GM15510 (cell line): ENCODE measurements around the gene OXA1L.

Source experiments
- POLR2A ChIP-seq: IDR thresholded peaks from 3 replicates; pipeline ENCODE4 v1.6.1; 2011; ENCODE audit warnings: borderline replicate concordance; ENCODE audit not compliant: insufficient read length; ENCODE audit errors: extremely low read depth

OXA1L gene

GRCh38 chr14:22766457-22767322 is at the start of gene OXA1L:
Gene OXA1L, plus strand, starts transcription at chr14:22766688. Its CDS starts 14 bp downstream, at chr14:22766702.
- TF ChIP-seq POLR2A: peak; percentile 87

- no peak for TF ChIP-seq POLR2A
These were observed 48.4 kb upstream of the OXA1L start for GRCh38 chr14:22718091-22718490.

GRCh38 chr14:22721213-22721612 is 45.3 kb upstream of the OXA1L start:
- TF ChIP-seq POLR2A: no peak

DNA sequence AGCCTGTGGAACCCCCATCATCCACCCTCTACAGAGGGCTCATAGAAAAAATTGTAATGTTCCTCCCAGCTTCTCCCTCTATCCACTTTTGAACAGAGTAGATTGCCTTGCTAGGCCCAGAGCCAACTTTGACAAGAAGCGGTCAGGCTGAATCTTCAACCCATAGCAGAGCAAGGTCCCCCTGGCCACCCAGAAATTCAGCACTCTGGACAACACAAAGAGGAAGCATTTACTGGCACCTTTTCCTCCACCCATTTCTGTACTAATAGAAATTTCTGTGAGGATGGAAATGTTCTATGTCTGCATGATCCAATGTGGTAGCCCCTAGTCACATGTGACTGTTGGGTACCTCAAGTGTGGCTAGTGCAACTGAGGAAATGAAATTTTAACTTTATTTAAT is 42.7 kb upstream of the OXA1L start:
- TF ChIP-seq POLR2A: no peak

DNA sequence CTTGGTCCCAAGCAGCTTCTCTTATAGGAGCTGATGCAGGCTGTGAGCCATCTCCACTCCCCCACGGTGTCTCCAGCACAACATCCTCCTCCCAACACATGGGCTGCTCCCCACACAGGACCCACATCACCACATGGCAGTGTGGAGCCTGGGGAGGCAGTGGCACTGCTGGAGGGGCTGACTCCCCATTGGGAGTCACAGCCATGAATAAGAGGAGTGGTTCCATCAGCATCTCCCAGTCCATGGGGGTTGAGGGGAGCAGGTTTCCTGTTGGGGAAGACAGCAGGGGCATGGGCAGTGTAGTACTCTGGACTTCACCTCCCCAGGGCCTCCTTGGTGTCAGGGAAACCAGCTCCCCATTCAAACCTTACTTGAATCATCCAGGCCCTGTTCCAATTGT is 40.5 kb upstream of the OXA1L start:
- no peak for TF ChIP-seq POLR2A

DNA sequence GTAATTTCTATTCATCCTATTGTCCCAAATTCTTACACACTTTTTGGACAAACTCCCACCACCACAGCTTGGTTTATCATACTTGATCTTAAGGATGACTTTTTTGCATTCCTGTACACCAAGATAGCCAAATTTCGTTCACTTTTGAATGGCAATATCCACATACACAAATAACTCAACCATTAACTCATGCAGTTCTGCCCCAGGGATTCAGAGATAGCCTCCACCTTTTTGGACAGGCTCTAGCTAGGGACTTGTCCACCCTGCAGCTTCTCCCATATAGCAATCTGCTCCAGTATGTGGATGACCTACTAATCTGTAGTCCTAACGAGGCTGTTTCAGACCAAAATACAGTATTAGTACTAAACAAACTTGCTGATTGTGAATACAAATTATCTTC is 32.7 kb upstream of the OXA1L start:
- no peak for TF ChIP-seq POLR2A

GRCh38 chr14:22735096-22735495 is 31.4 kb upstream of the OXA1L start:
- TF ChIP-seq POLR2A: no peak

DNA sequence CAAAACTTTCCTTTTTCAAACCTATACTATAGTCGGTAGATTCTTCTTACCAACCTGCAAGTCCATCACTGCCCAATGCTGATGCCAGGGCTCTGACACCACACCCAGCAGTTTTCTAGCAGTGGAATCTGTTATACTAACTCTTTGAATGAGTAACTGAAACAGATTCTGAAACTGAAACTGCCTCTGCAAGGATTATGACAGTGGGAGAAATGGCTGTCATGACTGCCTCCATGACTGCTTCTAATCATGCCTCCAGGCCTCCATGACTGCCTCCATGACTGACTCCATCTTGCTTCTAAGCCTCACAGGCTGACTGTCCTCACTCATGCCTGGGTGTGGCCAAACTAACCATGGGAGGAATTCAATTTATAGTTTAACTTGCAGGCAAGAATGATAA is 29.4 kb upstream of the OXA1L start:
- no peak for TF ChIP-seq POLR2A

- TF ChIP-seq POLR2A: no peak
These were observed 27.1 kb upstream of the OXA1L start for GRCh38 chr14:22739423-22739822.

DNA sequence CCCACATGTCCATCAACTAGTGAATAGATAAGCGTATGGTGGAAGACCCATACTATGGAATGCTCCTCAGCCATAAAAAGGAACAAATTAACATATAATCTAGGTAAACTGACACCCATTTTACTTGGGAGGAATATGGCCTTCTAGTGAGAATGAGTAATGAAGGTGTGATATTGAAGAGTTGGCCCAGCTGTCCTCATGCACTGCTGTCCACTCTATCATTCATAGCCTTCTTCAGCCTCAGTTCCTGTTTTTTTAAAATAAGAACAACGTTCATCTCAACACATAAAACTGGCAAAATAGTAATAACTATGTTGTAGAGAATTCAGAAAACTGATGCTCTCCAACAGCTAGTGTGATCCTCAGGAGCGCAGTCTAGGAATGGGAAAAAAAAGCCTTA is 26.5 kb upstream of the OXA1L start:
- TF ChIP-seq POLR2A: no peak

- no peak for TF ChIP-seq POLR2A
These were observed 18.7 kb upstream of the OXA1L start for GRCh38 chr14:22747769-22748168.

DNA sequence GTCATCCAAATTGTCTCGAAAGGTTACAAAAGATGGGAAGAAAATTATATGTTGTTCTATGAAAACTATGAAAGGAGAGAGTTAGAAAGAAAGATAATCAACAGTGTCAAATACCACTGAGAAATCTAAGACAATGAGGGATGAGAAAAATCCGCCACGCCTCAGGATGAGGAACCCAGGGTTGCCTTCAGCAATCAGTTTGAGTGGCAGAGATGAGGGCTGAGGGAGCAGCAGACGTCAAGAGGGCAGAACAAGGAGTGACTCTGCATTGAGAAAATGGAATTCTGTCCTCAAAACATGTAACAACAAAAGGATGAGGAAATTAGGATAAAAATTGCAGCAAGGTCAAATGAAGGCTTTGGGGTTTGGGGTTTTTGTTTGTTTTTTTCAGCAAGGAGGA is 18.3 kb upstream of the OXA1L start:
- no peak for TF ChIP-seq POLR2A

DNA sequence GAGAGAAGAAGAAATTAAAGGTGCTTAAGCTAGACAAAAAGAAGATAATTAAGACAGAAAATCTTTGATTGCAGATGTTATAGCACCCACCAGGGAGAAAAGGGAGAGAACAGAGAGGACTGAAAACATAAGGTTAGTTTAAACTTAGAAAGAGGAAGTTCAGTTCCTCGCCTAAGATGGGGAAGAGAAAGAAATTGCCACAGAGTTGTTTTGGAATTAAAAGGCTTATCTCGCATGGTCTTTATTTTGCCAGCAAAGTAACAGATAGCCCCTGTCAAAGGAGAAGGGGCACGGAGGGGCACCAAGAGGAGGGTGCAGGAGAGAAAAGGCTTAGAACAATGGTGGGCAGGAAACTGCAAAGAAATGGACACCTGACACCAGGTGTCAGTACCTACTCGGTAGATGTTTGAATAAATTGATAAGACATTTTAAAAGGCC is 17.8 kb upstream of the OXA1L start:
- no peak for TF ChIP-seq POLR2A

DNA sequence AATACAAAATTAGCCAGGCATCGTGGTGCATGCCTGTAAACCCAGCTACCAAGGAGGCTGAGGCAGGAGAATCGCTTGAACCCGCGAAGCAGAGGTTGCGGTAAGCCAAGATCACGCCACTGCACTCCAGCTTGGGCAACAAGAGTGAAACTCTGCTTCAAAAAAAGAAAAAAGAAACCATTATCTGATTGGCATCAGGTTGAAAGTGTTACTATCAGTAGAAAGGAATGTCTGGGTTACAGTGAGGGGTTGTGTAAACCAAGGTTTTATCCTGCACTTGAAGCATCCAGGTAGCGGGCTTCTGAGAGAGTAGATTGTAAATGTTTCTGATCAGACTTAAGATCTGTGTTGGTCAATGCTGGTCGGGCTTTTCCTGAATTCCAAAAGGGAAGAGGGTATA is 14.1 kb upstream of the OXA1L start:
- TF ChIP-seq POLR2A: no peak

DNA sequence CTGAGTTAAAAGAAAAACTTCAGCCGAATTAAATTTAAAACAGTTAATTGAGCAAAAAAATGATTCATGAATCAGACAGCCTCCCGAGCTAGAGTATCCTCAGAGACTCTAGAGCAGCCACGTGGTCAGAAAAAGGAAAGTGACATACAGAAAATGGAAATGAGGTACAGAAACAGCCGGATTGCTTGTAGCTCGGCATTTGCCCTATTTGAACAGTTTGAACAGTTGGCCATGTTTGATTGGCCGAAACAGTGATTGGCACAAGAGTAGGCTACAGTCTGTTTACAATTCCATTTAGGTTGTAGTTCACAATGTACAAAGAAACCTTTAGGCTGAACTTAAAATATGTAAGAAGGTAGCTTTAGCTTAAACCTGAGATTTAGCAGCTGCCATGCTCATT is 12.9 kb upstream of the OXA1L start:
- no peak for TF ChIP-seq POLR2A

DNA sequence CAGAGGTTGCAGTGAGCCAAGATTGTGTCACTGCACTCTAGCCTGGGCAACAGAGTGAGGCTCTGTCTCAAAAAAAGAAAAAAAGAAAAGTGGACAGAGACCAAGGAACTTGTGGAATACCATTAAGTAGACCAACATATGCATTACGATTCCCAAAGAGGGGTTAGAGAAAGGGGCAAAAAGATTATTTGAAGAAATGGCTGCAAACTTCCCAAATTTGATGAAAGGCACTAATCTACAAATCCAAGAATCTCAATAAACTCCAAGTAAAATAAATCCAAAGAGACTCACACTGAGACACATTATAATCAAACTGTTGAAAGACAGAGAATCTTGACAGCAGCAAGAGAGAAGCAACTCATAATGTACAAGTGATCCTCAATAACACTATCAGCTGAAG is 4.8 kb upstream of the OXA1L start:
- no peak for TF ChIP-seq POLR2A
